VCaP (cell line): ENCODE results near the gene LATS2.
A peak's percentile ranks its signal among the peaks of the same experiment; 100 is the strongest.
"Not testable (repeated sequence)": the region's sequence is repeated elsewhere in the genome, so short reads cannot be mapped to it uniquely, and the experiment has no call there.

Experiments
- H3K27ac ChIP-seq: fragments of 450-650 bp; 2 replicates; pipeline ENCODE4 v1.5.1; 2017
- TF ChIP-seq, protein P1 (sequence below): fragments of 450-650 bp; conservative IDR thresholded peaks from 2 replicates; pipeline ENCODE4 v1.5.1; 2017; ENCODE audit warnings: mild to moderate bottlenecking, moderate library complexity

LATS2 gene

DNA sequence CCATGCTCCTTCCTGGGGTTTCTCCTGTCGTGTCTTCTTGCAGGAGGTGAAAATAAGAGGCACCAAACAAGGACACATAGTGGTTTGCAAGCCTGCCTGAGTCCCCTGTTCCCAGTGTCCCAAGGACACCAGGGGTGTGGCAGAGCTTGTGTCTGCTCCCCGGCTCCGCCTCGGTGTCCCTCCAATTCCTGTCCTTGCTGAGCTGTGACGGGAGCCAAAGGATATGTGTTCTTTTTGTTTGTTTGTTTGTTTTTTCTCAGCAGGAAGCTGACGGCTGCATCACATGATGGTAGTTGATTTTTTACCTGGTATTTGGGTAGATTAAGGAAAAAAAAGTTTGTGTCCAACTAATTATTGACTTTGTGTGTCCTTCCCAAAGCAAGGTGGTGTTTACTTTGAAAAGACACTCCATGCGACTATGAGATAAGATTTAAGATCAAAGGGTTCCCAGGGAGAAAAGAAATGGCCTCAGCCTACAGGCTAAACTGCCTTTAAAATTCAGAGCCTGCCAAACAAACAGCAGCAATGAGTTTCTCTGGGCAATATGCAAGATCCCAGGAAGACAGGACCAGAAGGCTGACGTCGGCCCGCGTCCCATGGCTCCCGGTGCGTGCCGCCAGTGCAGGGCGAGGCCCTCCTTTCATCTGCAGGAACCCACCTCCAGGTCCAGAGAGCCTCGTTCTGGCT is 108.0 kb downstream of the LATS2 start:
- H3K27ac ChIP-seq, result peak overlapping the region; percentile 70
- TF ChIP-seq, protein P1, sequence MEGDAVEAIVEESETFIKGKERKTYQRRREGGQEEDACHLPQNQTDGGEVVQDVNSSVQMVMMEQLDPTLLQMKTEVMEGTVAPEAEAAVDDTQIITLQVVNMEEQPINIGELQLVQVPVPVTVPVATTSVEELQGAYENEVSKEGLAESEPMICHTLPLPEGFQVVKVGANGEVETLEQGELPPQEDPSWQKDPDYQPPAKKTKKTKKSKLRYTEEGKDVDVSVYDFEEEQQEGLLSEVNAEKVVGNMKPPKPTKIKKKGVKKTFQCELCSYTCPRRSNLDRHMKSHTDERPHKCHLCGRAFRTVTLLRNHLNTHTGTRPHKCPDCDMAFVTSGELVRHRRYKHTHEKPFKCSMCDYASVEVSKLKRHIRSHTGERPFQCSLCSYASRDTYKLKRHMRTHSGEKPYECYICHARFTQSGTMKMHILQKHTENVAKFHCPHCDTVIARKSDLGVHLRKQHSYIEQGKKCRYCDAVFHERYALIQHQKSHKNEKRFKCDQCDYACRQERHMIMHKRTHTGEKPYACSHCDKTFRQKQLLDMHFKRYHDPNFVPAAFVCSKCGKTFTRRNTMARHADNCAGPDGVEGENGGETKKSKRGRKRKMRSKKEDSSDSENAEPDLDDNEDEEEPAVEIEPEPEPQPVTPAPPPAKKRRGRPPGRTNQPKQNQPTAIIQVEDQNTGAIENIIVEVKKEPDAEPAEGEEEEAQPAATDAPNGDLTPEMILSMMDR, result no peak

DNA sequence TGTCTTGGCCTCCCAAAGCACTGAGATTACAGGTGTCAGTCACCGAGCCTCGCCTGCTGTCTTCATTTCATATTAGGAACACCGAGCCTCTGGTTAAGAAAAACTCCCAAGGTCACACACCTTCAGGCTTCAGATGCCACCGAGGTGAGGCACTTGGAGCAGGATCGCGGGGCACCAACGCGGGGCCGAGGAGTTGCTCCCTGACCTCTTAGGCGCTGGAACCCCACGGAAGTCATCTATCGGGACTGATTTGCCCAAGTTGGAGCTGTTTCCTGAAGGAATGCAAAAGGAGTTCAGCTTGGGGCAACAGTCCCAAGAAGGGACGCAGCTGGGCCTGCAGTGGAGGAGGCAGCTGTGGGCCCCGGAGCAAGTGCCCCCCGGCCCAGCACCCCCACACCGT is 108.5 kb downstream of the LATS2 start:
- TF ChIP-seq, protein P1, result no peak
- H3K27ac ChIP-seq, result peak overlapping the region; percentile 70

DNA sequence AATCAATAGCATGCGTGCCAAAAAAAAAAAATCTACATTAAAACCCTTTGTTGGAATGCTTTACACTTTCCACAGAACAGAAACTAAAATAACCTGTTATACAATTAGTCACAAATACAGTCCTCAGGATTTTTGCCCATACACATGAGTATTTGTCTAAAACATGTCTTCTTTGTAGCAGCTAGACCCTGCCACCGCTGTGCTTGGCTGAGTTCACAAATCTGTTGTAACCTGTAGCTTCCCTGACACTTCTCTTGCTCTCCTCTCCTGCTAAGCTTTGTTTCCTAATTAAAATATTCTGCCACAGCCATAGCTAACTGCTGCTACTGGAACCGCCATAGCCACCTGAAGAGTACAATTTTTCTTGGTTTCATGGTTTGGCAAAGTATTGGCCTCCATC is 113.4 kb downstream of the LATS2 start:
- peak overlapping the region; percentile 46 for H3K27ac ChIP-seq

GRCh38 chr13:20945952-20946383 is 115.4 kb downstream of the LATS2 start:
- no peak overlapping the region for H3K27ac ChIP-seq

GRCh38 chr13:20942938-20943559 is 118.3 kb downstream of the LATS2 start:
- H3K27ac ChIP-seq, result peak overlapping the region; percentile 50
- TF ChIP-seq, protein P1, result no peak

More at GRCh38 chr13:20945952-20946383, 115.4 kb downstream of the LATS2 start:
- TF ChIP-seq, protein P1, result no peak

DNA sequence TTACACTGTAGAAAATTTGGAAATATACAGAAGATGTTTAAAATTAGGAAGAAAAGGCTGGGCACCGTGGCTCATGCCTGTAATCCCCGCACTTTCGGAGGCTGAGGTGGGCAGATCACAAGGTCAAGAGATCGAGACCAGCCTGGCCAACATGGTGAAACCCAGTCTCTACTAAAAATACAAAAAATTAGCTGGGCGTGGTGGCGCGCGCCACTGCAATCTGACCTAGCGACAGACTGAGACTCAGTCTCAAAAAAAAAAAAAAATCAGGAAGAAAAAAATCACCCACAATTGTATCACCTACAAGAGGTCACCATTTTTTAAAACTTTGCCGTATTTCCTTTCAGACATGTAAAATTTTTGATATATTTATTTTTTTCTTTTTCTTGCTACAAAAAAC is 120.9 kb downstream of the LATS2 start:
- not testable (repeated sequence) for H3K27ac ChIP-seq

GRCh38 chr13:20940083-20940482 is 121.3 kb downstream of the LATS2 start:
- TF ChIP-seq, protein P1, result no peak
- no peak overlapping the region for H3K27ac ChIP-seq

GRCh38 chr13:20939662-20940061 is 121.7 kb downstream of the LATS2 start:
- TF ChIP-seq, protein P1, result no peak
- no peak overlapping the region for H3K27ac ChIP-seq
